ENCODE results near the gene NELL1. TPM values are rescaled to one million over a fixed set of nuclear protein-coding genes. Genes with fewer than 3 reads are reported as not detected.

The NELL1 gene
- total and polyA plus RNA-seq, 7 donors = 0.01 TPM; not detected in 6

GRCh38 chr11:20835561-20835960 is 166.2 kb downstream of the NELL1 start:
- no peak overlapping the region for H3K27ac ChIP-seq
- intact Hi-C loops (cut with DNase I) = no loop called here
- H3K27me3 ChIP-seq (ENCODE audit: insufficient read depth in 3 of 3, low read length in 2 of 3) = no peaks in the 10 kb centered on the region
- WGBS, 3 donors = 54 to 69% (median 66%) methylated on average over 3 of the region's 3 CpGs
- H3K4me1 ChIP-seq = no peaks in the 10 kb centered on the region
- no peak overlapping the region for H3K4me3 ChIP-seq
- TF ChIP-seq, protein P1, sequence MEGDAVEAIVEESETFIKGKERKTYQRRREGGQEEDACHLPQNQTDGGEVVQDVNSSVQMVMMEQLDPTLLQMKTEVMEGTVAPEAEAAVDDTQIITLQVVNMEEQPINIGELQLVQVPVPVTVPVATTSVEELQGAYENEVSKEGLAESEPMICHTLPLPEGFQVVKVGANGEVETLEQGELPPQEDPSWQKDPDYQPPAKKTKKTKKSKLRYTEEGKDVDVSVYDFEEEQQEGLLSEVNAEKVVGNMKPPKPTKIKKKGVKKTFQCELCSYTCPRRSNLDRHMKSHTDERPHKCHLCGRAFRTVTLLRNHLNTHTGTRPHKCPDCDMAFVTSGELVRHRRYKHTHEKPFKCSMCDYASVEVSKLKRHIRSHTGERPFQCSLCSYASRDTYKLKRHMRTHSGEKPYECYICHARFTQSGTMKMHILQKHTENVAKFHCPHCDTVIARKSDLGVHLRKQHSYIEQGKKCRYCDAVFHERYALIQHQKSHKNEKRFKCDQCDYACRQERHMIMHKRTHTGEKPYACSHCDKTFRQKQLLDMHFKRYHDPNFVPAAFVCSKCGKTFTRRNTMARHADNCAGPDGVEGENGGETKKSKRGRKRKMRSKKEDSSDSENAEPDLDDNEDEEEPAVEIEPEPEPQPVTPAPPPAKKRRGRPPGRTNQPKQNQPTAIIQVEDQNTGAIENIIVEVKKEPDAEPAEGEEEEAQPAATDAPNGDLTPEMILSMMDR (IDR thresholded peaks at IDR 0.05) = no peak
- ATAC-seq (no peak), DNase-seq (no peak)
- no peaks in the 10 kb centered on the region for H3K9me3 ChIP-seq
- no peaks in the 10 kb centered on the region for H3K36me3 ChIP-seq (ENCODE audit: insufficient read depth in 1 of 2, low read depth in 1 of 2)

GRCh38 chr11:20839231-20839630 is 169.8 kb downstream of the NELL1 start:
- Histone ChIP-seq H3K4me3 (no peak overlapping the region), H3K4me1 (no peaks in the 10 kb centered on the region), H3K27me3 (ENCODE audit: insufficient read depth in 3 of 3, low read length in 2 of 3) (no peaks in the 10 kb centered on the region), H3K36me3 (ENCODE audit: insufficient read depth in 1 of 2, low read depth in 1 of 2) (no peaks in the 10 kb centered on the region), H3K9me3 (no peaks in the 10 kb centered on the region), H3K27ac (no peak overlapping the region)
- DNase-seq (no peak), ATAC-seq (no peak)
- TF ChIP-seq, protein P1 (IDR thresholded peaks at IDR 0.05) = no peak
- 30 to 36% (median 33%) methylated on average over 3 of the region's 3 CpGs for WGBS, 3 donors
- intact Hi-C loops (cut with DNase I) = no loop called here

DNA sequence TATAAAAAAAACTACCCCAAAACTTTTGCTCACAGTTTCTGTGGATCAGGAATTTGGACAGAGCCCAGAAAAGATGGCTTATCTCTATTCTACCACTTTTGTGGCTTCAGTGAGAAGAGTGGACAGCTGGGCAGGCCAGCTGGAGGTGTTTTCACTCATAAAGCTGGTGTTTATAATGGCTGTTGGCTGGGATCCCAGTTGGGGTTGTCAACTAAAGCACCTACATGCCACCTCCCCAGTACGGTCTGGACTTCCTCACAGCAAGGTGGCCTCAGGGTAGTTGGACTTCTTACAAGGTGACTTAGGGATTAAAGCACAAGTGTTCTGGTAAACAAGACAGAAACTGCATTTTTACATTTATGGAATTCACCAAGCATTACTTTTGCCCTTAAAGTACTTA is 171.0 kb downstream of the NELL1 start:
- no peaks in the 10 kb centered on the region for H3K36me3 ChIP-seq (ENCODE audit: insufficient read depth in 1 of 2, low read depth in 1 of 2)
- intact Hi-C loops (cut with DNase I) = no loop called here
- no peaks in the 10 kb centered on the region for H3K9me3 ChIP-seq
- no peak for ATAC-seq
- 33 to 46% (median 44%) methylated on average over 1 of the region's 1 CpG for WGBS, 3 donors
- no peak overlapping the region for H3K27ac ChIP-seq
- H3K27me3 ChIP-seq (ENCODE audit: insufficient read depth in 3 of 3, low read length in 2 of 3) = no peaks in the 10 kb centered on the region
- TF ChIP-seq, protein P1 (IDR thresholded peaks at IDR 0.05) = no peak
- no peaks in the 10 kb centered on the region for H3K4me1 ChIP-seq
- no peak overlapping the region for H3K4me3 ChIP-seq
- no peak for DNase-seq

GRCh38 chr11:20844216-20844615 is 174.8 kb downstream of the NELL1 start:
- H3K27ac ChIP-seq = no peak overlapping the region
- 57 to 76% (median 67%) methylated on average over 2 of the region's 2 CpGs for WGBS, 3 donors

DNA sequence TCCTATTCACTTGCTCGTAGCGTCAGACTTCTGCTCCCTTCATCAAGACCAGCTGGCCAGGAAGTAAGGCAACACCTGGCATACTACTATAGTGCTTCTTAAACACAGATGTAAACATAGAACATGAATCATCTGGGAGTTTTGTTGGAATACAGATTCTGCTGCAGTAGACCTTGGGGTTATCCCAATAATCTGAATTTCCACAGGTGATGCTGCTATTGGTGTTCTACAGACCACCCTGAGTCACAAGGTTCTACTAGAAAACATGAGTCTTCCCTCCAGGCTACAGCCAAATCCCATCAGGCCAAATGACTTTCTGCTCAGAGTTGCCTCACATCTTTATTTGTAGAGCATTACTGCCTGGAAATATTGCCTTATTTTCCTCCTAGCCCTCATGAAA is 175.2 kb downstream of the NELL1 start:
- intact Hi-C loops (cut with DNase I) = no loop called here
- Histone ChIP-seq H3K27ac (no peak overlapping the region), H3K4me3 (no peak overlapping the region), H3K27me3 (ENCODE audit: insufficient read depth in 3 of 3, low read length in 2 of 3) (no peaks in the 10 kb centered on the region), H3K9me3 (no peaks in the 10 kb centered on the region), H3K36me3 (ENCODE audit: insufficient read depth in 1 of 2, low read depth in 1 of 2) (no peaks in the 10 kb centered on the region), H3K4me1 (no peaks in the 10 kb centered on the region)
- WGBS, 3 donors = 39 to 57% (median 47%) methylated on average over 2 of the region's 2 CpGs
- DNase-seq = no peak
- TF ChIP-seq, protein P1 (IDR thresholded peaks at IDR 0.05) = no peak
- ATAC-seq = no peak

More at GRCh38 chr11:20844216-20844615, 174.8 kb downstream of the NELL1 start:
- no peaks in the 10 kb centered on the region for H3K4me1 ChIP-seq
- H3K27me3 ChIP-seq (ENCODE audit: insufficient read depth in 3 of 3, low read length in 2 of 3) = no peaks in the 10 kb centered on the region
- TF ChIP-seq, protein P1 (IDR thresholded peaks at IDR 0.05) = no peak
- no peaks in the 10 kb centered on the region for H3K9me3 ChIP-seq
- ATAC-seq (no peak), DNase-seq (no peak)
- intact Hi-C loops (cut with DNase I) = no loop called here
- H3K4me3 ChIP-seq = no peak overlapping the region
- no peaks in the 10 kb centered on the region for H3K36me3 ChIP-seq (ENCODE audit: insufficient read depth in 1 of 2, low read depth in 1 of 2)

All from psoas muscle (tissue), 8 donors.